Osteocyte (in vitro differentiated cells): ENCODE results near the gene MBNL1. TPM values are rescaled to one million over a fixed set of nuclear protein-coding genes. Genes with fewer than 3 reads are reported as not detected.

ENCODE experiments used
- DNase-seq: peaks from one replicate; pipeline ENCODE4 v3.0.0; 2021; ENCODE audit warnings: mixed read lengths; ENCODE audit not compliant: unreplicated experiment; ENCODE audit errors: extremely low spot score
- H3K27ac Mint-ChIP-seq: one replicate; pipeline ENCODE4 v1.8.0; 2021; ENCODE audit warnings: mild to moderate bottlenecking, mixed read lengths; ENCODE audit not compliant: unreplicated experiment
- H3K27me3 Mint-ChIP-seq: one replicate; pipeline ENCODE4 v1.8.0; 2021; ENCODE audit warnings: mixed read lengths; ENCODE audit not compliant: unreplicated experiment
- H3K36me3 Mint-ChIP-seq: one replicate; pipeline ENCODE4 v1.8.0; 2021; ENCODE audit warnings: mixed read lengths; ENCODE audit not compliant: unreplicated experiment
- H3K4me1 Mint-ChIP-seq: one replicate; pipeline ENCODE4 v1.8.0; 2021; ENCODE audit warnings: mixed read lengths; ENCODE audit not compliant: unreplicated experiment
- H3K4me3 Mint-ChIP-seq: one replicate; pipeline ENCODE4 v1.8.0; 2021; ENCODE audit warnings: mild to moderate bottlenecking, moderate library complexity, mixed read lengths; ENCODE audit not compliant: unreplicated experiment
- H3K9me3 Mint-ChIP-seq: one replicate; pipeline ENCODE4 v1.8.0; 2021; ENCODE audit warnings: mixed read lengths; ENCODE audit not compliant: unreplicated experiment
- CTCF ChIP-seq: fragments of 200-600 bp; sonication (generic); IDR thresholded peaks from 2 replicates; pipeline ENCODE4 v1.5.0; 2021; ENCODE audit warnings: antibody characterized with exemption, mild to moderate bottlenecking, moderate library complexity
- total RNA-seq: library from RNA; stranded (reverse); gene quantifications from 2 replicates; pipeline ENCODE4 v1.2.1, GENCODE V29; 2021

MBNL1 gene
- total RNA-seq, 1 donor from 2014 or later, result 166 TPM

- DNase-seq, result no peak
These were observed 11.1 kb upstream of the MBNL1 start for GRCh38 chr3:152257563-152258035.

GRCh38 chr3:152258448-152259393 lies 10.0 kb upstream of the MBNL1 start:
- Mint-ChIP-seq H3K9me3 (no peaks in the 10 kb centered on the region), H3K36me3 (no peaks in the 10 kb centered on the region), H3K4me3 (no peak overlapping the region), H3K27me3 (no peaks in the 10 kb centered on the region), H3K27ac (no peak overlapping the region), H3K4me1 (peaks cover 15% of the 10 kb centered on the region)
- DNase-seq, result no peak
- TF ChIP-seq CTCF, result no peak

More at GRCh38 chr3:152257563-152258035, 11.1 kb upstream of the MBNL1 start:
- Mint-ChIP-seq H3K9me3 (no peaks in the 10 kb centered on the region), H3K27ac (peak overlapping the region; percentile 68), H3K36me3 (no peaks in the 10 kb centered on the region), H3K27me3 (no peaks in the 10 kb centered on the region), H3K4me3 (no peak overlapping the region), H3K4me1 (peaks cover 15% of the 10 kb centered on the region)
- TF ChIP-seq CTCF, result no peak

- Mint-ChIP-seq H3K9me3 (no peaks in the 10 kb centered on the region), H3K27ac (no peak overlapping the region), H3K36me3 (no peaks in the 10 kb centered on the region), H3K4me3 (no peak overlapping the region), H3K4me1 (peaks cover 15% of the 10 kb centered on the region), H3K27me3 (no peaks in the 10 kb centered on the region)
- TF ChIP-seq CTCF, result no peak
- DNase-seq, result no peak
These were observed 9.3 kb upstream of the MBNL1 start for GRCh38 chr3:152259468-152259867.

- Mint-ChIP-seq H3K36me3 (no peaks in the 10 kb centered on the region), H3K4me1 (peaks cover 15% of the 10 kb centered on the region), H3K9me3 (no peaks in the 10 kb centered on the region), H3K27me3 (no peaks in the 10 kb centered on the region), H3K27ac (no peak overlapping the region), H3K4me3 (no peak overlapping the region)
- TF ChIP-seq CTCF, result no peak
- DNase-seq, result no peak
These were observed 8.7 kb upstream of the MBNL1 start for GRCh38 chr3:152260026-152260425.

GRCh38 chr3:152260529-152260928 lies 8.2 kb upstream of the MBNL1 start:
- no peak for TF ChIP-seq CTCF
- Mint-ChIP-seq H3K9me3 (no peaks in the 10 kb centered on the region), H3K27me3 (no peaks in the 10 kb centered on the region), H3K4me1 (peaks cover 15% of the 10 kb centered on the region), H3K4me3 (no peak overlapping the region), H3K27ac (no peak overlapping the region), H3K36me3 (no peaks in the 10 kb centered on the region)
- DNase-seq, result no peak
